Neural progenitor cell (in vitro differentiated cells): ENCODE measurements around the gene OGFOD1.

Experiments used
- EZH2phosphoT487 ChIP-seq: fragments of 200-600 bp; sonication (generic); IDR thresholded peaks from 2 replicates; pipeline ENCODE4 v1.6.1; 2017; ENCODE audit warnings: antibody characterized with exemption
- TF ChIP-seq, protein P1 (sequence below): fragments of 200-600 bp; sonication (generic); IDR thresholded peaks from 2 replicates; pipeline ENCODE4 v1.5.1; 2017; ENCODE audit warnings: antibody characterized with exemption, mild to moderate bottlenecking

DNA sequence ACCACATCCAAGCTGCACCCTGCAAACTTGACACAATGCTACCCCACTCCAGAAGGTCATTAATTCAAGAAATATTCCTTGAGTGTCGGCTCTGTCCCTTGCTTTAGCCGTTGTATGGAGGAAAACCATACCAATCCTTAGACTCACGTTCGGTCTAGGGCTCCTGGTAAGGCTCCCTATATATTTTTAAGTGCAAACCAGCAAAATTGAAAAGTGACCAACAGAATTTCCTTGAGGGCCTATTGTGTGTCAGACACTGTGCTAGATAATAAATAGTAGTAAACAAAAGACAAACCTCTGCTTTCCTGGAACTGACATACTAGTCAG, 68.9 kb downstream of the OGFOD1 start:
- TF ChIP-seq, protein P1, sequence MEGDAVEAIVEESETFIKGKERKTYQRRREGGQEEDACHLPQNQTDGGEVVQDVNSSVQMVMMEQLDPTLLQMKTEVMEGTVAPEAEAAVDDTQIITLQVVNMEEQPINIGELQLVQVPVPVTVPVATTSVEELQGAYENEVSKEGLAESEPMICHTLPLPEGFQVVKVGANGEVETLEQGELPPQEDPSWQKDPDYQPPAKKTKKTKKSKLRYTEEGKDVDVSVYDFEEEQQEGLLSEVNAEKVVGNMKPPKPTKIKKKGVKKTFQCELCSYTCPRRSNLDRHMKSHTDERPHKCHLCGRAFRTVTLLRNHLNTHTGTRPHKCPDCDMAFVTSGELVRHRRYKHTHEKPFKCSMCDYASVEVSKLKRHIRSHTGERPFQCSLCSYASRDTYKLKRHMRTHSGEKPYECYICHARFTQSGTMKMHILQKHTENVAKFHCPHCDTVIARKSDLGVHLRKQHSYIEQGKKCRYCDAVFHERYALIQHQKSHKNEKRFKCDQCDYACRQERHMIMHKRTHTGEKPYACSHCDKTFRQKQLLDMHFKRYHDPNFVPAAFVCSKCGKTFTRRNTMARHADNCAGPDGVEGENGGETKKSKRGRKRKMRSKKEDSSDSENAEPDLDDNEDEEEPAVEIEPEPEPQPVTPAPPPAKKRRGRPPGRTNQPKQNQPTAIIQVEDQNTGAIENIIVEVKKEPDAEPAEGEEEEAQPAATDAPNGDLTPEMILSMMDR: no peak
- TF ChIP-seq EZH2phosphoT487: no peak
